Activated CD8-positive, alpha-beta T cell treated with anti-CD3 and anti-CD28 coated beads for 36 hours (primary cell): ENCODE measurements around the gene MMP11. TPM values are rescaled to one million over a fixed set of nuclear protein-coding genes. Genes with fewer than 3 reads are reported as not detected.

Source experiments
- ATAC-seq: fragments of 200-7000 bp; cut with Tn5 transposase; one replicate; pipeline ENCODE4 v1.10.0; 2021; ENCODE audit warnings: mild to moderate bottlenecking, moderate library complexity
- CTCF ChIA-PET: fragments of 350-600 bp; sonication (Branson Sonifier 250); formaldehyde crosslinking; loops from one replicate; lab custom pipeline; 2021; ENCODE audit warnings: antibody characterized with exemption; lab: Charles Lee
- POLR2A ChIA-PET: fragments of 350-600 bp; sonication (Branson Sonifier 250); formaldehyde crosslinking; loops from one replicate; lab custom pipeline; 2021; ENCODE audit warnings: antibody characterized with exemption; lab: Charles Lee
- DNase-seq: peaks from one replicate; pipeline ENCODE4 v3.0.0-alpha.2; 2020
- H3K27ac Mint-ChIP-seq: one replicate; pipeline ENCODE4 v1.8.0; 2021; ENCODE audit warnings: mild to moderate bottlenecking, mixed read lengths
- H3K27me3 Mint-ChIP-seq: one replicate; pipeline ENCODE4 v1.8.0; 2021; ENCODE audit warnings: mixed read lengths
- H3K36me3 Mint-ChIP-seq: one replicate; pipeline ENCODE4 v1.8.0; 2021; ENCODE audit warnings: low read depth, mixed read lengths
- H3K4me1 Mint-ChIP-seq: one replicate; pipeline ENCODE4 v1.8.0; 2021; ENCODE audit warnings: low read depth, mixed read lengths
- H3K4me3 Mint-ChIP-seq: one replicate; pipeline ENCODE4 v1.8.0; 2021; ENCODE audit warnings: mild to moderate bottlenecking, moderate library complexity, mixed read lengths
- H3K9me3 Mint-ChIP-seq: one replicate; pipeline ENCODE4 v1.8.0; 2021; ENCODE audit warnings: mixed read lengths
- intact Hi-C: fragments of 100-400 bp; cut with micrococcal nuclease; formaldehyde crosslinking; loops from one replicate; pipeline ENCODE4 v1.10.0; 2022
- total RNA-seq, 2 experiments: library from RNA; stranded (reverse); gene quantifications; one replicate each; pipeline ENCODE4 v1.2.3, GENCODE V29; 2021
- TF ChIP-seq, protein P1 (sequence below): fragments of 200-600 bp; IDR thresholded peaks from one replicate; pipeline ENCODE4 v1.8.0; 2022; ENCODE audit warnings: antibody characterized with exemption, mild to moderate bottlenecking

MMP11 gene
- total RNA-seq, 2 experiments from 2014 or later, result 0.85 to 1.4 TPM

DNA sequence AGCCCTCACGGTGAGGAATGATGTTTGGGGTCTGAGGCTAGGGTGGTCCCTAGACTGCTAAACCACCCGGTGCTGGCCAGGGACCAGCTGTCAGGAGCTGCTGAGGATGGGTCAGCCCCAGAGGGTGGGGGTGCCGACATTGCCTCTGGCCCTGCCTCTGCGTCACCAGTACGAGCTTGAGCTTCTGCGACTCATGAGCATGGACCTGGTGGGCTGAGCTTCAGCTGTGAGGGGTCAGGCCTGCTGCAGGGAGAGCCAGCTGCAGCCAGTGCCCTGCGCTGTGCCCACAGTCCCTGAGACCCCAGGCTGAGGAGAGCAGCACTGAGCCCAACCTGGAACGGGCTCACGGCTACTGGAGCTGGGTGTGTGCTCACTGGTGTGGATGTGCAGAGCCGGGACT, 59.1 kb downstream of the MMP11 start:
- DNase-seq, result no peak
- intact Hi-C loops, result no loop called here
- POLR2A ChIA-PET, result interaction anchor here (0.7 to 0.9 kb wide), 2 partner anchors 26 to 56 kb away, joined by 3 read pairs; partner anchors contain the start of gene SLC2A11
- H3K27me3 Mint-ChIP-seq, result no peaks in the 10 kb centered on the region
- TF ChIP-seq, protein P1, sequence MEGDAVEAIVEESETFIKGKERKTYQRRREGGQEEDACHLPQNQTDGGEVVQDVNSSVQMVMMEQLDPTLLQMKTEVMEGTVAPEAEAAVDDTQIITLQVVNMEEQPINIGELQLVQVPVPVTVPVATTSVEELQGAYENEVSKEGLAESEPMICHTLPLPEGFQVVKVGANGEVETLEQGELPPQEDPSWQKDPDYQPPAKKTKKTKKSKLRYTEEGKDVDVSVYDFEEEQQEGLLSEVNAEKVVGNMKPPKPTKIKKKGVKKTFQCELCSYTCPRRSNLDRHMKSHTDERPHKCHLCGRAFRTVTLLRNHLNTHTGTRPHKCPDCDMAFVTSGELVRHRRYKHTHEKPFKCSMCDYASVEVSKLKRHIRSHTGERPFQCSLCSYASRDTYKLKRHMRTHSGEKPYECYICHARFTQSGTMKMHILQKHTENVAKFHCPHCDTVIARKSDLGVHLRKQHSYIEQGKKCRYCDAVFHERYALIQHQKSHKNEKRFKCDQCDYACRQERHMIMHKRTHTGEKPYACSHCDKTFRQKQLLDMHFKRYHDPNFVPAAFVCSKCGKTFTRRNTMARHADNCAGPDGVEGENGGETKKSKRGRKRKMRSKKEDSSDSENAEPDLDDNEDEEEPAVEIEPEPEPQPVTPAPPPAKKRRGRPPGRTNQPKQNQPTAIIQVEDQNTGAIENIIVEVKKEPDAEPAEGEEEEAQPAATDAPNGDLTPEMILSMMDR, result no peak
- no peaks in the 10 kb centered on the region for H3K9me3 Mint-ChIP-seq
- CTCF ChIA-PET, result no interaction called here
- H3K36me3 Mint-ChIP-seq, result peaks cover 10% of the 10 kb centered on the region
- no peaks in the 10 kb centered on the region for H3K4me1 Mint-ChIP-seq
- H3K4me3 Mint-ChIP-seq, result no peak overlapping the region
- no peak for ATAC-seq
- H3K27ac Mint-ChIP-seq, result no peak overlapping the region

DNA sequence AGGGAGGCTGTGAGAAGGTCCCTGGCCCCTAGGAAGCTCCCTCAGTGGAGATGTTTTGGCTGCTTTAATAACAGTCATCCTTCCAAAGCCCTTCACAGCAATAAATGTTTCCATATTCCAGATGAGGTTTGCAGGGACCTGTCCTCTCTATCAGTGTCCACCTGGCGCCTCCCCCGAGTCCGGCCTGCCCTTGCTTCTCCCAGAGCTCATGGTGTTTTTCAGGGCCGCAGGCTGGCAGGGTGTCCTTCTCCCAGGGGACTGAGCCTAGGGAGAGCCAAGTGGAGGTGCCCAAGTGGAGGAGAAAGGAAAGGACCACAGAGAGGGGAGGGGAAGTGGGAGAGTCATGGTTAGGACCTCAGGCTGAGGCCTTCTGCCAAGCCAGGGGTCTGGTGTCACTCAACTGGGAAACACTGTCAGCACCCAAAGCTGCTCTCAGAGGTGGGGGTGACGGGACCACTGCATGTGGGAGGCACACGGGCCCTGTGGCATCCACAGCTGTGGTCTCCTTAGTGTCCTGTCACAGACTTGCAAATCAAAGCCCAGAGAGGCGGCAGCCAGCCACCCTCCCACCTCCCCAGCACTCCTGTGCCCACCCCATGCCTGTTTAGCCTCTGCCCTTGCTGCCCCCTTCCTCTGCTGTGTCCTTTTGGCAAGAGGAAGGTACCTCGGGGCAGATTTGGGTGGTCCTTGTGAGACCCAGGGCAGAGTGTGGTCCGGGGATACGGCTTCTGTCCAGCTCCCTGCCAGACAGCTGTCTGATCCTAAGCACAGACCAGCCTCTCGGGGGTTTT, 59.8 kb downstream of the MMP11 start:
- intact Hi-C loops, result no loop called here
- peaks cover 10% of the 10 kb centered on the region for H3K36me3 Mint-ChIP-seq
- H3K4me1 Mint-ChIP-seq, result peaks cover 2% of the 10 kb centered on the region
- no peak overlapping the region for H3K27ac Mint-ChIP-seq
- H3K9me3 Mint-ChIP-seq, result no peaks in the 10 kb centered on the region
- POLR2A ChIA-PET, result interaction anchor here (0.7 to 0.9 kb wide), 3 partner anchors 8 to 56 kb away, joined by 3 read pairs; partner anchors contain the start of gene SLC2A11
- no peaks in the 10 kb centered on the region for H3K27me3 Mint-ChIP-seq
- ATAC-seq, result no peak
- no peak for DNase-seq
- CTCF ChIA-PET, result no interaction called here
- H3K4me3 Mint-ChIP-seq, result no peak overlapping the region
- TF ChIP-seq, protein P1, result no peak

GRCh38 chr22:23833017-23833751, 60.5 kb downstream of the MMP11 start:
- CTCF ChIA-PET, result no interaction called here
- ATAC-seq (no peak), DNase-seq (no peak)
- Mint-ChIP-seq H3K27ac (no peak overlapping the region), H3K27me3 (no peaks in the 10 kb centered on the region), H3K4me3 (no peak overlapping the region), H3K9me3 (no peaks in the 10 kb centered on the region), H3K4me1 (peaks cover 7% of the 10 kb centered on the region), H3K36me3 (peaks cover 10% of the 10 kb centered on the region)
- POLR2A ChIA-PET, result interaction anchor here (0.7 kb wide), 1 partner anchor 9 kb away, joined by 3 read pairs; no protein-coding TSS in a partner anchor
- intact Hi-C loops, result no loop called here
- TF ChIP-seq, protein P1, result no peak

Other genes with a start within 250 kb of the MMP11 start
- not detected for gene IGLL1, start 192.6 kb upstream of the MMP11 start, total RNA-seq
- gene DRICH1, start 140.5 kb upstream of the MMP11 start, total RNA-seq, result under 1 TPM in 1 of 2 experiments, not detected in 1; 0.23 TPM
- 10 to 100 TPM; 11.9 to 16.7 TPM for gene RGL4, start 81.8 kb upstream of the MMP11 start, total RNA-seq
- gene ZNF70, start 21.7 kb upstream of the MMP11 start, total RNA-seq, result 1 to 10 TPM; 1.7 TPM
- not detected for gene VPREB3, start 18.4 kb upstream of the MMP11 start, total RNA-seq
- gene C22orf15, start 9.9 kb upstream of the MMP11 start, total RNA-seq, result 1 to 10 TPM; 1.1 to 2.1 TPM
- gene CHCHD10, start 4.9 kb upstream of the MMP11 start, total RNA-seq, result 100 to 1,000 TPM; 197 to 212 TPM
- 10 to 100 TPM; 82.8 to 86.3 TPM for gene SMARCB1, start 14.1 kb downstream of the MMP11 start, total RNA-seq
- 1 to 10 TPM; 5.4 to 7.6 TPM for gene DERL3, start 66.2 kb downstream of the MMP11 start, total RNA-seq
- gene SLC2A11, start 85.0 kb downstream of the MMP11 start, total RNA-seq, result 1 to 10 TPM; 8.0 to 8.6 TPM
- gene MIF, start 121.5 kb downstream of the MMP11 start, total RNA-seq, result 1,000 to 10,000 TPM; 1,485 to 1,525 TPM
- gene GSTT2B, start 188.3 kb downstream of the MMP11 start, total RNA-seq, result not detected
- not detected for gene DDTL, start 194.0 kb downstream of the MMP11 start, total RNA-seq
- 100 to 1,000 TPM; 116 to 119 TPM for gene DDT, start 201.6 kb downstream of the MMP11 start, total RNA-seq
- not detected for gene GSTT2, start 207.3 kb downstream of the MMP11 start, total RNA-seq
- not detected for gene GSTT4, start 232.6 kb downstream of the MMP11 start, total RNA-seq
- 100 to 1,000 TPM; 118 to 125 TPM for gene CABIN1, start 238.5 kb downstream of the MMP11 start, total RNA-seq